H1 (cell line): Measurements from ENCODE around the gene COX5A. TPM values are rescaled to one million over a fixed set of nuclear protein-coding genes. Genes with fewer than 3 reads are reported as not detected.

Source experiments
- CTBP2 ChIP-seq: IDR thresholded peaks from 2 replicates; pipeline ENCODE4 v1.7.0; 2011; ENCODE audit warnings: borderline replicate concordance, mild to moderate bottlenecking, moderate library complexity, mixed read lengths, low read length; ENCODE audit not compliant: insufficient read depth, insufficient read length
- HDAC6 ChIP-seq: IDR thresholded peaks from one replicate; pipeline ENCODE4 v1.7.1; 2012; ENCODE audit warnings: low read depth, mild to moderate bottlenecking, inconsistent platforms, low read length, moderate library complexity
- JUND ChIP-seq: IDR thresholded peaks from 2 replicates; pipeline ENCODE4 v1.6.1; 2011; ENCODE audit warnings: mild to moderate bottlenecking, improper control_type of control experiment, low read length
- SIX5 ChIP-seq: IDR thresholded peaks from 2 replicates; pipeline ENCODE4 v1.6.1; 2011; ENCODE audit warnings: mild to moderate bottlenecking, low read depth, low read length
- TAF7 ChIP-seq: optimal IDR thresholded peaks from 2 replicates; pipeline ENCODE3; 2011; ENCODE audit warnings: low read depth, mild to moderate bottlenecking, inconsistent platforms, low read length, moderate library complexity, borderline replicate concordance
- polyA plus RNA-seq, 7 experiments: library from polyadenylated mRNA; depleted of rRNA in 3 of 7; stranded (reverse) in 5 of 7; unstranded in 2 of 7; fragments of >200 nt in 5 of 7; fragments of 200-250 nt in 2 of 7; gene quantifications; 1 replicate in 5 of 7; 2 replicates in 1 of 7; 4 replicates in 1 of 7; pipeline versions ENCODE4 v1.2.1 to v1.2.3, GENCODE V29; 2011 to 2013; ENCODE audit warnings: missing spikeins in 2 of 7, mixed read lengths in 2 of 7
- total RNA-seq: library from RNA; stranded (reverse); fragmentation: NEBNext Ultra II Directional; extraction: Animal tissue kit (Norgen Biotek cat#: 25700); gene quantifications from 2 replicates; pipeline ENCODE4 v1.2.1, GENCODE V29; 2021
- TF ChIP-seq, protein P1 (sequence below): IDR thresholded peaks from 2 replicates; pipeline ENCODE4 v1.6.1; 2012; ENCODE audit warnings: inconsistent platforms

COX5A gene
- total and polyA plus RNA-seq, 2 of the 8 experiments (the other 6 are each of a cell fraction or from before 2014, with no cell fraction given): 270 to 367 TPM

DNA sequence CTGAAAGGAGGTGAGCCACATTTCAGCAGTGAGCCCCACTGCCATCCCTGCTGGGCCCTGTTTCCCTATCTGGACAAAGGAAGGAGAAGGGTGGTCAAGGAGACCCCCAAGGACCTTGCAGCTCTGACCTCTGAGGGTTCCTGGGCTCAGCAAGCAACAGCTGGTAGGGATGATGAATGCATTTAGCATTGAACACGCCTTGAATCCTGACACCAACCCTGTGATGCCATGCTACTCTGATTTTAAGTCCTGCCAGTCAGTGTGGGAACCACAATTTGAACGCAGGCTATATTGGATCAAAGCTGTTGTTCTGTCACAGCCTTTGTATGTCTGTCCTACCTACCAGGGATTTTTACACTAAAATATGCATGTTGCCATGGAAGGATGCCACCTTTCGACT lies 41.6 kb downstream of the COX5A start (continued):
- TF ChIP-seq HDAC6 (no peak), SIX5 (no peak), JUND (no peak), CTBP2 (no peak), TAF7 (no peak)
- TF ChIP-seq, protein P1, sequence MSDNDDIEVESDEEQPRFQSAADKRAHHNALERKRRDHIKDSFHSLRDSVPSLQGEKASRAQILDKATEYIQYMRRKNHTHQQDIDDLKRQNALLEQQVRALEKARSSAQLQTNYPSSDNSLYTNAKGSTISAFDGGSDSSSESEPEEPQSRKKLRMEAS: no peak
- TF ChIP-seq, all 59 proteins: peak for 0
